ENCODE measurements around the gene BRSK1.

Gene BRSK1

DNA sequence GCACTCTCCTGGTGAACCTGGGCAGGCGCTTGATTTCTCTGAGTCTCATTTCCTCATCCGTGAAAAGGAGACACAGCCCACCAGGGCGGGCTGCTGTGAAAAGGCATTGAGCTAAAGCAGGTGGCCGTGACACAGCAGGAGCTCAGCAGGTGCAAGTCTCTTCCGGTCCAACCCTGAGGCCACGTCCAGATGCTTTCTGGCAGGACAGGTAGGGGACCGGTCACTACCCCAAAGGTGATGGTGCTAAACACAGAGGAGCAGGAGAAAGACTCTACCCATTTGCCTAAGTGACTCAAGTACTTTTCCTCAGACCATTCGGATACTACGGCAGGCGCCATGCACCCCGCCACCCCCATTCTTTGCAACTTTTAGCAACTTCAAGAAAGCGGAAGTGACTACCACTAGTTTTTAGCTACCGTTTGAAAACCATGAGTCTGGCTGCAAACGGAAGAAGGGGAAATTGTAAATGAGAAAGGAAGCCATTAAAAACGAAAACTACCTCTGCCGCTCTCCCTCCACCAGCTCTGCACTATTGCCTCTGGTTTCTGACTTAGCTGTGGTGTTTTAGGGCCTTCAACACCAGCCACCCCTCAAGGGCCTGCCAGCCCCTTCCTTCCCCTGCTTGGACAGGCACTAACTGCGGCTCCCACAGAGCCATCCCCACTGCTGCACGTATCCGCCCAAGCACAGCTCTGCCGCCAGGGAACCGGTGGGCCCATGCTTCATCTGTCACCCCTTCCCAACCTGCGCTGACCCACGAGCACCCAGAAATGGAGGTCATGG is 29.8 kb upstream of the BRSK1 start:
- DNase-seq (ENCODE audit: insufficient read length, low spot score): peak; percentile 75
- FAIRE-seq: peak; percentile 90
- TF ChIP-seq TAF1 (IDR thresholded peaks at IDR 0.05; ENCODE audit: low read depth, low read length): peak; percentile 23; the same call in 1 of the 2 replicates
- TF ChIP-seq POU2F2 (IDR thresholded peaks at IDR 0.05; ENCODE audit: low read depth, low read length): 0 out of 2 replicates have a peak, but pooled peaks have one; percentile 23
- TF ChIP-seq POLR2AphosphoS5 (IDR thresholded peaks at IDR 0.05; ENCODE audit: low read depth, low read length): peak; percentile 43; the same call in 1 of the 2 replicates
- TF ChIP-seq SPI1 (IDR thresholded peaks at IDR 0.05; ENCODE audit: low read depth, low read length): peak; percentile 98
- 0 out of 2 replicates have a peak, but pooled peaks have one; percentile 18 for TF ChIP-seq POLR2A (IDR thresholded peaks at IDR 0.05; ENCODE audit: low read depth, low read length)
- TF ChIP-seq PAX5 (IDR thresholded peaks at IDR 0.05; ENCODE audit: insufficient read depth, low read length, severe bottlenecking): no peak

DNA sequence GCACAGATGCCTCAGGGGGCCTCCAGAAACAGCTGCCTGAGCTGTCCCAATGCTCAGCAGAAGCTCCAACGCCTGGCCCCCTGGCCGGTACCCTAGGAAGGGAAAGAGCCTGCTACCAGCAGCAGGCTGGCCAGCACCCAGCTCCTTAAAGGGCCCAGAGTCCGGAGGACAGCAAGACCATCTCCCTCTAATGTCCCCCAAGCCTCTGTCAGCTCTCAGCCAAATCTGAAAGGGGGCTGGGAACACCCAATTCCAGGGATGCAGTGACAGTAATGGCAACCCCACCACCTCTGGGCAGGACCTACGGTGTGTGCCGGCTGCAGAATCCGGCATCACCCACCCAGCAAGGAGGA is 29.2 kb upstream of the BRSK1 start:
- DNase-seq (ENCODE audit: insufficient read length, low spot score) (no peak), FAIRE-seq (no peak)
- TF ChIP-seq POLR2A (IDR thresholded peaks at IDR 0.05; ENCODE audit: low read depth, low read length): 0 out of 2 replicates have a peak, but pooled peaks have one; percentile 2
- no peak for TF ChIP-seq PAX5 (IDR thresholded peaks at IDR 0.05; ENCODE audit: insufficient read depth, low read length, severe bottlenecking)

DNA sequence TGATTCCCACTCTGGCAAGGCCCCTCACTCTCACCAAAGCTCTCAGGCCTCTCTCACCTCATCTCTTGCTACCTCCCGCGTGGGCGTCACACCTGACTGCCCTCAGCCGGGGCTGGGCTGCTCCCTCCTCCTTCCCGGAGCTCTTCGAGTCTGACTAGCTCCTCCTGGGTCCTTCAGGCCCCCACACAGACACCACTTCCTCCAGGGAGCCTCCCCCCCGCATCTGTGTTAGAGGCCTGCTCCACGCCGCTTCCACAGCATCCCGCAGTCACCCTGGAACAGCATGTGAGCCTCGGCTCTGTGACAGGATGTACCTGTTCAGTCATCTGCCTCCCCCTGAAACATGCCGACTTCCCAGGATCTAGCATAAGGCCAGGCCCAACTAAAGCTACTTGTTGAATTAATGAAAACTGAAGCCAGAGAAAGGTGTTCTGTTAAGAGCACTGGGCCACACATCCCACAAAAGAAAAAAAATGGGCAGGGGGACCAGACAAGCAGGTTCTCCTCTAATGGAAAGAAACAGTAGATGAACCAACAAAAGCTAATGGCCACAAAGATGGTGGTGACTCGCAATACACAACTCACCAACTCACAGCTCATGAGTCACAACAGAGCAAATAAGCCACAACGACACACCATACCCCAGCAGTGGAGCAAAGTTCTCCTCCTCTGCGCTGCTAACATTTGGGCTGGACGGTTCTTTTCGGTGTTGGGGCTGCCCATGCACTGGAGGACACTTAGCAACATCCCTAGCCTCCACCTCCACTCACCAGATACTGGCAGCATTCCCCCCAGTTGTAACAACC is 28.0 kb upstream of the BRSK1 start:
- FAIRE-seq (peak; percentile 77), DNase-seq (ENCODE audit: insufficient read length, low spot score) (no peak)
- TF ChIP-seq SPI1 (IDR thresholded peaks at IDR 0.05; ENCODE audit: low read depth, low read length) (peak; percentile 35; the same call in 1 of the 2 replicates), PAX5 (IDR thresholded peaks at IDR 0.05; ENCODE audit: insufficient read depth, low read length, severe bottlenecking) (peak; percentile 93), TAF1 (IDR thresholded peaks at IDR 0.05; ENCODE audit: low read depth, low read length) (no peak), POLR2A (IDR thresholded peaks at IDR 0.05; ENCODE audit: low read depth, low read length) (0 out of 2 replicates have a peak, but pooled peaks have one; percentile 21)

DNA sequence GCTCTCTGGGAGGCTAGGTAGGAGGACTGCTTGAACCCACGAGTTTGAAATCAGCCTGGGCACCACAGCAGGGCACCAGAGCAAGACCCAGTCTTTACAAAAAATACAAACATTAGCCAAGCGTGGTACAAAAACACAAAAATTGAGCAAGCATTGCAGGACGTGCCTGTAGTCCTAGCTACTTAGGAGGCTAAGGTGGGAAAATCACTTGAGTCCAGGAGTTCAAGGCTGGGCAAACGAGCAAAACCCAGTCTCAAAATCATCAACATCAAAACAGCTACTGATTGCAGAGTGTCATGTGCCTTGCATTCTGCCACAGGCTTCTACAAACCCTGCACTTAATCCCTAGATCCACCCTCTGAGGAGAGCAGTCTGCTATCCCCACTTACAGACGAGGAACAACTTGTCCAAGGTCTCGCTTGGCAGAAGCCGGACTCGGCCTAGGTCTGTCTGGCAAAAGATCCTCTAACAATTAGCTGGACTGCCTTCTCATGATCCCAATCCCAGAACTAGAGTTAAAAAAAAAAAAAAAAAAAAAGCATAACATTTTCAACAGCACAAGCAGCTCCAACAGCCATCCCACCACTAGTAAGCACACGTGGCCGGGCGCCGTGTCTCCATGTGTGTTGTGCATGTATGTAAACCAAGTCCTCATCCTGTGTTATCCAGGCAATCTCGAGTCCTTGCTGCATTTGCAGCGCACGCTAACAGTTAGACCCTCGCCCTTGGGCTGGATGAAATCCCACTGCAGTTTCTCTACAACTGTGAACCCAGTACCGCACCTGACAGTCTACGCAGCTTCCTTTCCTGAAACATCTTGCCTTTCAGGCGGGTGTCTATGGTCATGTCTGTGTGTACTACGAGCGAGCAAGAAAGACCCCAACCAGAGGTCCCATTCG is 27.0 kb upstream of the BRSK1 start:
- DNase-seq (ENCODE audit: insufficient read length, low spot score) (no peak), FAIRE-seq (peak; percentile 66)
- no peak for TF ChIP-seq POU2F2 (IDR thresholded peaks at IDR 0.05; ENCODE audit: low read depth, low read length)

DNA sequence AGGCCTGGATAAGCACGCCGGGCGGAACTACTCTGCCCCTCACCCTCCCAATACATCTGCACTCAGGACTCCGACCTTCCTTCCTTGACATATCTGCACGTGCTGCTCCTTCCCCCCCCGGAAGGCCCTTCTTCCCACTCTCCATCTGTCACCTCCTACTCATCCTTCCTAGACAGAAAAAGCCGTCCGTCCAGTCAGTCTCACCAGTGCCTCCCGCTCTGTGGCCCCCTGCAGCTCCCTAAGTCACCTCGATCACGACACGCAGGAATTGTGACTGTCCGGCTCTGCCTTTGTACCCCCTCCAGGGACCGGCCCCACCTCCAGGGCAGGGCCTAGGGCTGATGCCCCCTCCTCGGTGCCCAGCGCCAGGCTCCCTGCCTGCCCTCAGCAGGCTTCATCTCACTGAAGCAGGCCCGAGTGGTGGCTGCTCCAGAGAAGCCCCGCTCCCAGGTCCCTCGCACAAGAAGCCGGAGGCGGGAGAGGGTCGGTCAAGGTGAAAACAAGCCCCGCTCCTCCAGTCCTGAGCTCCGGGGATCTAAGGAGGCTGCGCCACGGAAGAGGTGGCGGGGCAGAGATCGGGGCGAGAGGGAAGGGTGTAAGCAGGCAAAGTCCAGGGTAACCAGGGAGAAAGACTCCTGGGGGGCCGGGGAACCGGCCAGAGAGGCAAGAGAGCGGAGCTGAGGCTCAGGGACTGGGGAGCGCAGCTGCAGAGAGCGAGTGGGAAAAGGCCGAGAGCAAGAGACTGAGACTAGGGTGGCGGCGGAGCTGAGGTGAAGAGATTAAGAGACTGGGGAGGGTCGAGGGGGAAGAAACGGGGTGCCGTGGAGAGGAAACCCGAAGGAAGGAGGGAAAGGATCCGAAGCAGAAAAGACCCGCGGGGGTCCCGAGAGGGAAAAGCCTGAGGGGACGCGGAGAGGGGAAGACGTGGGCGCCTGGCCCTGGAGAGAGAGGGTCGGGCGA is 26.1 kb upstream of the BRSK1 start:
- FAIRE-seq (peak; percentile 16), DNase-seq (ENCODE audit: insufficient read length, low spot score) (no peak)
- TF ChIP-seq POU2F2 (IDR thresholded peaks at IDR 0.05; ENCODE audit: low read depth, low read length) (no peak), POLR2AphosphoS5 (IDR thresholded peaks at IDR 0.05; ENCODE audit: low read depth, low read length) (no peak), POLR2A (IDR thresholded peaks at IDR 0.05; ENCODE audit: low read depth, low read length) (no peak), SPI1 (IDR thresholded peaks at IDR 0.05; ENCODE audit: low read depth, low read length) (no peak), TAF1 (IDR thresholded peaks at IDR 0.05; ENCODE audit: low read depth, low read length) (no peak), PAX5 (IDR thresholded peaks at IDR 0.05; ENCODE audit: insufficient read depth, low read length, severe bottlenecking) (no peak)

DNA sequence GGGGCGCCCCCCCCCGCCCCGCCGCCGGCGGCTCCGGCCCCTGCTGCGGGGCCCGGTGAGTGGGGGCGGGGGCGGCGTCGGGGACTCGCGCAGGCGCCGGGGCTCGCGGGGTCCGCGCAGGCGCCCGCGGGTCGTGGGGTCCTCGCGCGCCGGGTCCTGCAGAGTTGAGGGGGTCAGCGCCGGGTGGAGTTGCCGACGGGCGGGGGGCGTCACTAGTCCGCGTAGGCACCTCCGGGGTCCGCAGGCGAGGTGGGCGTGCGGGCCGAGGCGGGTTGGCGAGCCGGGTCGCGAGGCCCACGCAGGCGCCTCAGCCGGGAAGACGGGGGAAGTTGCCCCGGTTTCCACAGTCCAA is 25.3 kb upstream of the BRSK1 start:
- no peak for FAIRE-seq
- TF ChIP-seq POLR2AphosphoS5 (IDR thresholded peaks at IDR 0.05; ENCODE audit: low read depth, low read length): no peak
- TF ChIP-seq TAF1 (IDR thresholded peaks at IDR 0.05; ENCODE audit: low read depth, low read length): no peak
- TF ChIP-seq POU2F2 (IDR thresholded peaks at IDR 0.05; ENCODE audit: low read depth, low read length): no peak
- no peak for TF ChIP-seq SPI1 (IDR thresholded peaks at IDR 0.05; ENCODE audit: low read depth, low read length)
- TF ChIP-seq POLR2A (IDR thresholded peaks at IDR 0.05; ENCODE audit: low read depth, low read length): no peak
- TF ChIP-seq PAX5 (IDR thresholded peaks at IDR 0.05; ENCODE audit: insufficient read depth, low read length, severe bottlenecking): no peak
- no peak for DNase-seq (ENCODE audit: insufficient read length, low spot score)

DNA sequence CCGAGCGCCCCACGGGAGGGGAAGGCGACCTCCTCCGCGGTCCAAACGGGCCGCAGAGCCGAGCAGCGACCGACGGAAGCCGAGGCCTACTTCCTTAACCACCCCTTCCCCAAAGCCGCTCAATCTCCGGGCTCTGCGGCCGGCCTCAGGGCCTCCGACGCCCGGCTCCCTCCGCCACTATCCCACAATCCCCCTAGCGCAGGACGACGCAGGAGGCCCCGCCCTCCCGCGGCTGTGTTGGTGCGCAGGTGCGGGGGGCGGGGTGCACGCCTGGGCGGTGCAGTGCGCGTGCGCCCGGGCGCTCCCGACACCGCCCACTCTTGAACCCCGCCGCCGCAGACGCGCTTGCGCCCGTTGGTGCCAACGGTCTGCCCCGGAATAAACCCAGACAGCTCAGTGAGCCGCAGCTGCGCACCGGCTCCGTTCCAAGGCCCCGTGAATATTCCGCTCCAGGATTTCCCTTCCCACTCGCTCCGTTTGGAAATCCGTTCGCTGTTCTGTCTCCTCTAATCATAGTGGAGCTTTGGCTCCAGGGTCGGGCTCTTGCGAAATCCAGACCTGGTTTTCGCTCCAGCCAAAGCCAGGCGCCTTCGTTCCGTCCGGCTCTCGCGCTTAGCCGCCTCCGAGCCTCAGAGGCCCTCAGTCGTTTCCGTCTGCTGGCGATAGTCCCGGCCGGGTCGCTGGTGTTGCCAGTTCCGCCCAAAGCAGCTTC is 24.8 kb upstream of the BRSK1 start, which contains the start of gene PPP6R1:
Gene PPP6R1, minus strand, starts transcription at position 190 of the 712 bp plus-strand sequence. CDS start 11,914 bp downstream, outside the sequence.
- FAIRE-seq: peak; percentile 98
- TF ChIP-seq SPI1 (IDR thresholded peaks at IDR 0.05; ENCODE audit: low read depth, low read length) (0 out of 2 replicates have a peak, but pooled peaks have one; percentile 39), TAF1 (IDR thresholded peaks at IDR 0.05; ENCODE audit: low read depth, low read length) (peak; percentile 97), POLR2AphosphoS5 (IDR thresholded peaks at IDR 0.05; ENCODE audit: low read depth, low read length) (peak; percentile 59; the same call in 1 of the 2 replicates), PAX5 (IDR thresholded peaks at IDR 0.05; ENCODE audit: insufficient read depth, low read length, severe bottlenecking) (peak; percentile 2), POU2F2 (IDR thresholded peaks at IDR 0.05; ENCODE audit: low read depth, low read length) (peak; percentile 62), POLR2A (IDR thresholded peaks at IDR 0.05; ENCODE audit: low read depth, low read length) (peak; percentile 91)
- DNase-seq (ENCODE audit: insufficient read length, low spot score): peak; percentile 93

Measured in GM12891 (cell line).